HK-2 (cell line): ENCODE results near the gene ZBTB20.
A peak's percentile ranks its signal among the peaks of the same experiment; 100 is the strongest.

ENCODE experiments used
- DNase-seq: peaks from one replicate; pipeline ENCODE4 v3.0.0-alpha.2; 2018; ENCODE audit not compliant: unreplicated experiment

The ZBTB20 gene

DNA sequence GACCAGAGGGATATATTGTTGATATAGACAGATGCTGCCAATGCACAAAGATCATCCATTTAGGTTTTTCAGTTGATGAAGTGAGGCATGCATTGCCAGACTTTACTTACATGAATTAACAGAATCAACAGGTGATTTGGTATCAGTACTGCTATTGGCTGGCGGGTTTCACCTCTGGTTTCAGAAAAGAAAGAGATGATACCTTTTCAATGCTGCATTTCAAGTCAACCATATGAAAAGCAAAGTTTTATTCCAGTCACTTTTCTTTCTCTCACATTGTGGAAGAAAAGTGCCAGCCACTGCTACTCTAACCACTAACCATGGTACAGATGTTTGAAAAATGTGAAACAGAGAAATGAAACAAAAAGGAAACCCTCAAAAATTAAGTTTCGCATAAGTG, 564.2 kb downstream of the ZBTB20 start:
- no peak for DNase-seq

DNA sequence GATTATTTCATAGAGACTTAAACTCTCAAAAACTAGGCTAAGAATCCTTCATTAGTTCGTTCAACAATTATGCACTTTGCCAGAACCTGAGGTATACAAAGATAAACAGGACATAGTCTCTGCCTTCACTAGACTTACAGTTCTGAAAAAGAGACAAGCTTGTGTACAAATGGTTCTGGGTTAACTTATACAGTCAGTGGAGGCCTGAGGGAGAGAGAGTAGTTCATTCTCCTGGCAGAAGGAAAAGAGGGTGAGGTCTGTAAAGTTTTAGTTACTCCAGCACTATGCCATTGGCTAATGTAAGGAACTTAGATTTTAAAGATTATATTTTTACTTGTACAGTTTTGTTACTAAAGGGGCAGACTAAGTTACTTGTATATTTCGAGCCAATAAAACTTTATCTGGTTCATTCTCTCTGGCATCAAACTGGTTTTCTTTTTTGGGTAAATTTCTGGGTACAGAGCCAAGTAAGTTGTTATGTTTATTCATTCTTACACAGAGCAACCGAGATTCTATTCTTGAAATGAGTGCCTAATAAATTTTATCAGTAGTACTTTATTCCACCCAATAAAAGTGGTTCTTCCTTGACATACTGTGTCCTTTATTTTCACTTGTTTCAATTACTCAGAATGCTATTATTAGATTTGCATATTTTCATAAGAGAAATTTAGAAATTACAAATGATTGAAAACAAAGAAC, 574.6 kb downstream of the ZBTB20 start:
- DNase-seq = no peak

DNA sequence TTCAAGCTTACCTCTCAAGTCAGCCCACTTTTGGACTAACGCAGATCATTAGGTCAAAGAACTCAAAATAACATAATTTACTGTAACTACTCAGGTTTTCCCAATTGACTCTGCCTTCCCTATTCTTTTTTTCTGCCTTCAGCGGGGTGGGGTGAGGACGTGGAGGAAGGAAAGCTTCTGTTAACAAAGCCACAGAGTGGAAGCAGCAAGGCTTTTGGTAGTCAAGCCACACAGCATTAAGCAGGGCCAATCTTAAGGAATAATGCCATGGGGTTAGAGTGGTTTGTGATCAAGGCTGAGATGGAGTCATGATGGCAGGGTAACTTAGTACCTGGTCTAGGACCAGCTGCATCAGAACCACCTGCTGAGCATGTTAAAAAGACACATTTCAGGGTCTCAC, 575.7 kb downstream of the ZBTB20 start:
- DNase-seq = no peak

DNA sequence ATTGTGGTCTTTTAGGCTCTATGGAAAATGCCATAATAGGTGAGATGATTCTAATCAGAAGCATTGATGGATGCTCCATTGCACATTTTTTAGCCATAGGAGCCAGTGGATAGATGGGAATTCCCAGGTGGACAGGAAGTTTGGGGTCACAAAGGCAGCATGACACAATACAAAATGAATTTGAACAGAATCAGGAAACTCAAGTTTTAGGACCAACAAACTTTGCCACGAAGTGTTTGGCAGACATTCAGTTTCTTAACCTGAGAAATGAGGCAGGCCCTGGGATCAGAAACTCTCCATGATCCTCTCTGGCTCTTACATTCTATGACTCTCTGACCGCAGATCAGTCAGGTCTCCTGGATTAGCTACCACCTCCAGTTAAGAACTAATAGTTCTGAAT, 577.9 kb downstream of the ZBTB20 start:
- peak; percentile 36 for DNase-seq

DNA sequence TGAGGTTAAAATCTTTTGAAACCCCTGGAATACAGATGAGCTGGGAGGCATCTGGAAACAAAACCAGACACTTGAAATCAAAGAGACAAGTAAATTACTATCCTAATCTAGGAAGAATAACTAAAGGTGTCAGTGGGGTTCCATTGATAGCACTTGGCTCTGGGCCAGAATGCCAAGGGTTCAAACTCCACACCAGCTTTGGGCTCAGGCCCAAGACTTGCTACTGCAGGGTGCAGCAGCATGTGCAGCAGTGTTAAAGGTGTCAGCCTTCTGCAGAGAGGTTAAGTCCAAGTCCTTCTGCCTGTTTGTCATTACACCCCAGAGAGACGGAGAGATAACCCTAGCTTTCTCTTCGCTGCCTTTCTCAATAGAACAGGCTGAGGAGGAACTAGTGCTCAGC, 579.3 kb downstream of the ZBTB20 start:
- DNase-seq = no peak

DNA sequence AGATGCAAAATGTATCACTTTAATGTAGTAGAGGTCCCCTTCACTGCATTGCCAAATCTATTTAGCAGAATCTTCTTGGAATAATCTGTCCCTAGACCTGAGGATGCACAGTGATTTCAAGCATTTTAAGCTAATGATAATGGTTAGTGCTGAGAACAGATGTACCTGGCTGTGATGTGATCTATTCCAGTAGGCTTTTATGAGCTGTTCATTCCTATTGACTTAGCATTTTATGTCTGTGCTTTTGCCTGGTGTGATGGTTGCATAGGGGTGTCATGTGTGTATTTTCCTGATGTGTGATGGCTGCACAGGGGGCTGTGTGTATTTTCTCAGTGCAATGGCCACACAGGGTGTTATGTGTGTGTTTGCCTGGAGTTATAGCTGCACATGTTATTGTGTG, 580.3 kb downstream of the ZBTB20 start:
- DNase-seq = no peak

DNA sequence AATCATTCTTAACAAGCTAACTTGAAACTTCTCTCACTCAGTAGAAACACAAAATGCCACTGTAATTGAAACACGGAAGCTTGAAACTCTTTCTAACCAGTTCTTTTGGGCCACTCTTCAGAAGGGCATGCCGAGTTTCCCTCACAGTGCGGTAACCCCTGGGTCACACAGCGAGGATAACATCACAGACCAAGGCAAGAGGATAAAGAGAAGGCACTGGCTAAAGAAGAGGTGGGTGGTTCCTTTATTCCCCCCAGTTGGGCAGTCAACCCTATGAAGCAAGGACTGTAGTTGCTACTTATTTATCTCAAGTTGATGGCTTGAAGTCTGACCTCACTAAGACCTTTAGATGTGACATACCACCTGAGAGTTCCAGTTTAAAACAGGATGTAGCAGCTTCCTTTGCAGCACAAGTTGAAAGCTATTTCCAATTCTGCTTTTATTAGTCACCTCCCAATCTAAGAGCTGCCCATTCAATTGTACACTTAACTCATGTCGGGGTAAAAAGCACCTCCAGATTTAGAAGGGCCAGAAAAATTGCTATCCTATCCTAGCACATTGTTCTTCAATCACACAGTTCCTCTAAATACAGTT, 580.8 kb downstream of the ZBTB20 start:
- no peak for DNase-seq

DNA sequence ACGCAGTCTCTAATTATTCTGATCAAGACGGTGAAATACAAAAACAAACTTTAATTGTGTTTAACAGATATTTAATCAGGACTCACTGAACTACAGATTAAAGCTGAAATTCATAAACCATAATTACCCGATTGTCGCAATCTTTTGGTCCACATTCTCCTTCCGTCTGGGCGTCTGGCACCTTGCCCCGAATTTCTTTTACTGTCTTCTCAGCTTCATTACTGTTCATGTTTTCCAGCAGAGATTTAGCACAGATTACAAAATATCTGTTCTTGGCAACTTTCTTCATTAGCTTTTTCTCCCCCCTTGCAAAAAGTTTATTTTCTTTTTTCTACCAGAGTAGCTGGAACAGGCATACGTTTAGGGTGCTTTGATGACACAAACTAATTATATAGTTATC, 581.9 kb downstream of the ZBTB20 start:
- DNase-seq = no peak

DNA sequence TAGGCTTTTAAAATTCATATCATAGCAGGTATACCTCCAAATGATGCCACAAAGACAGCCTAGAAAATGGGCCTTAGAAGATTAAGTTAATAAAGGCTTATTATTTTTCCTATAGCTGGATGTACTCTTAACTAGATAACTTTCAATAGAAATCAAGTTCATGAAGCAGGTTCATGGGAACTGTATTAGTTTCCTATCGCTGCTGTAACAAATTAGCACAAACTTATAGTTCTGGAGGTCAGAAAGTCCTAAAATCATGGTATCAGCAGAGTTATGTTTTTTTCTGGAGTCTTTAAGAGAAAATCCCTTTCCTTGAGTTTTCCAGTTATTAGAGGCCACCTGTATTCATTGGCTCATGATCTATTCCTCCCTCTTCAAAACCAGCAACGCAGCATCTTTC, 583.4 kb downstream of the ZBTB20 start:
- no peak for DNase-seq

DNA sequence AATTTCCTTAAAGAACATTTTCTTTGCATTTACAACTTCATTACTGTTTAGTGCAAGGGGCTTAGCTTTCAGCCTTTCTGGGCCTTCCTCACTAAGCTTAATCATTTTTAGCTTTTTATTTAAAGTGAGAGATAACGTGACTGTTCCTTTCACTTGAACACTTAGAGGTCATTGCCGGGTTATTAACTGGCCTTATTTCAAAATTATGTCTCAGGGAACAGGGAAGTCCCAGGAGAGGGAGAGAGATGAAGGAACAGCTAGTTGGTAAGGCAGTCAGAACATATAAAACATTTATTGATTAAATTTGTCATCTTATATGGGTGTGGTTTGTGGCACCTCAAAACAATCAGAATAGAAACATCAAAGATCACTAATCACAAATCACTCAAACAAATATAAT, 584.5 kb downstream of the ZBTB20 start:
- no peak for DNase-seq

DNA sequence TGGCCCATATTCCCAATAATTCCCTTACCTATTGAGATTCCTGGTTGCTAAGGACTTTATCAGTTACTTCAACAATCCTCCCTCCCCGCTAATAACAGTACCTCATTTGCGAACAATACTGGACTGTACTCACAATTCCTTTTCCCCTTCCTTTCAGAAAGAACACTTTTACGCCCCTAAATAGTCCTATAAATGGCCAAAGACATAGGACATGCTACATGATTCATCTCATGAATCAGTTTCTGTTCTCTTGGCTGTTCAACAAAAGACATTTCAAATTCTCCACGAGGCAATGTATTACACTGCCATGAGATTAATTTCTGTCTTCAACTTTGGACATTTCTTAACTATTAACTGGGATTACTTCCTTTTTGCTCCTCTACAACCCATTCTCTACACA, 588.8 kb downstream of the ZBTB20 start:
- no peak for DNase-seq

DNA sequence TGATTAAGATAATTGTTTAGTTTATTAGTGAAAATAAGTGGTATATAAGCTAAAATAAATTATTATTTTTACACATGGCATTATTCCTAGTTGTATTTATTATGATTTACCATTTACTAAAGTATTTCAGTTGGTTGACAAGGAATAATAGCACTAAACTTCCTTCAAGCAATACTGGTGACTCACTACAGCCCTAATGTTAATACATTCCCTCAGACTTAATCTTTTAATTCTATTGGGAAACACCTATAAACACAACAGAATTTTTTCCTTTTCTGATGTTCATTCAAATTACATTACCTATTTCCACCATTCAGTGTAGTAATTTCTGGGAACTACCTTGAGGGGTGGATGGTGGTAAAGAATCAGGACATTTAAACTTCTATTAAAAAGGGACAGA, 589.3 kb downstream of the ZBTB20 start:
- DNase-seq = no peak

DNA sequence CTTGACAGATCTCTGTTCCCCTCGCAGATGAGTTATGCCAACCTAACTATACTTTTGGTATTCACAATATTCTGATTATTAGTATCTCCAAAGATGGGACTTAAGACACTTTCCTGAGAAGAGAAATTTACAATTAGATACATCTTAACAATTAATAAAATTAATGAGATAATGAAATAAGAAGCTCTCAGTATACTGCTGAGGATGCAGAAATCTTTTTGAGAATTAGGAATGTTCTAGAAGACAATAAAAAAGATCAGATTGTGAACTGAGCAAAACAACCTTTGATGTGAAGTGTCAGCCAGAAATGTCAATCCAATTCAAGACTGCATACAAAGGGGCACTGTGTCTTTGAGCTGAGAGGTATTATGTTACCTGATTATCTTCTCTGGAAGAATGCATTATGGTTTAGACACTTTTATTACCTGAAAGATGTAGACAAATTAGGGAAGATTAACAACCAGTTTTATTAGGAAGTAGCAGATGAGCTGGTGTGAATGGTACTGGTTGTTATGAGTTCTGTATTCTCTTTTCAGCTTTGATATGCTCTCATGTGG, 590.4 kb downstream of the ZBTB20 start:
- DNase-seq = no peak

DNA sequence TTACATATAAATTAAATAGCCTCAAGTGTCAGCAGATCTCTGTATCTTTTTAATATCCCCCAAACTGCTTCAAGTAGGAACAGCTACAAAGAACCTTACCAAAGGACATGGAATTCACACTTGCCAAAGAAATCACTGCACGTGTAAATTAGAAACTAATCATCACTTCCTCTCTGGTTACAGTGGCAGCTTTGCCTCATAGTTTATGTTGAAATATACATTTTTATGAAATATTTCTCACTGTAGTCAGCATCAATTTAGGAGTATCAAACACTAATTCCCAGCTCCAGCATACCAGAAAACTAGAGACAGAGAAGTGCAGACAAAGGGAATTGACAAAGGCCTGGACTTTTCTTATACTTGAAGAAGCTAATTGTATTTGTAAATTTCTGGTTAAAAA, 592.4 kb downstream of the ZBTB20 start:
- no peak for DNase-seq

DNA sequence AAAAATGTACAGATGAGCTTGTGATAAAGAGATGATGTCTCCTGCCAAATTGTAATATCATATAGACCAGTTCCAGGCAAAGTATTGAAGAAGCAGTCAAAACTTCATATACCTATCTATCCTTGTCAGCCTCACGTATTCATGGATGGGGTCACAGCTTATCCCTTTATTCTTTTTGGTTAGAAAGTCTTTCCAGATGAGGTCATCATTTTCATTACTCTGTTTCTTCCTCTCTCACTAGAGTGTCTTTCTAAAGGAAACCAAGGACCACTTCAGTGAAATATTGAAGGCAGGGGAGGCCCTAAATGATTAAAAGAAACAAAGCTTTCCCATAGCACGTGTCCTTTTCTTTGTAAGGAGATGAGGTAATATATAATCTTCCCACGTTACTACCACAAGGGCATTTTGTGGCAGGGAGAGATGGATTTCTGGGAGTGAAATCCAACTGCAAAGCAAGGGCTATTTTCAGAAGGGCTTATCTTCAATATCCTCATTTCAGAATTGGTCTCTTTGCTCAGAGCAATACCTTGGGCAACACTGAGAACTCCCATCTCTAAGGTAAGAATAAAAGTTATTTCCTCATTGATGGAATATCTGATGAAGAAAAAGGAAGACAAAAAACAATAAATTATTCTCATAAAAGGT, 593.0 kb downstream of the ZBTB20 start:
- DNase-seq = no peak

DNA sequence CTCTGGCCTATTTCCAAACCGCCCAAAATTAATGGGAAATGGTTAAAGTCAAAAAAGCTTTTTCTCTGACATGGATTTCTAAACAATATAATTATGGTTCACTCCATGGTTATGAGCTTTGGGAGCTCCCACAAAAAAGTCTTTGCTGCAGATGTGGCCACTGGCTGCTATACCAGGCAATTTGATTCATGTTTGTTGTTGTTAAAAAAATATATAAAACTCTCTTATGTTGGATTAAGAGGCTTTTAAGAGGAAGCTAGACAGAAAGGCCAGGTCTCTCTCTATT, 594.6 kb downstream of the ZBTB20 start:
- no peak for DNase-seq

DNA sequence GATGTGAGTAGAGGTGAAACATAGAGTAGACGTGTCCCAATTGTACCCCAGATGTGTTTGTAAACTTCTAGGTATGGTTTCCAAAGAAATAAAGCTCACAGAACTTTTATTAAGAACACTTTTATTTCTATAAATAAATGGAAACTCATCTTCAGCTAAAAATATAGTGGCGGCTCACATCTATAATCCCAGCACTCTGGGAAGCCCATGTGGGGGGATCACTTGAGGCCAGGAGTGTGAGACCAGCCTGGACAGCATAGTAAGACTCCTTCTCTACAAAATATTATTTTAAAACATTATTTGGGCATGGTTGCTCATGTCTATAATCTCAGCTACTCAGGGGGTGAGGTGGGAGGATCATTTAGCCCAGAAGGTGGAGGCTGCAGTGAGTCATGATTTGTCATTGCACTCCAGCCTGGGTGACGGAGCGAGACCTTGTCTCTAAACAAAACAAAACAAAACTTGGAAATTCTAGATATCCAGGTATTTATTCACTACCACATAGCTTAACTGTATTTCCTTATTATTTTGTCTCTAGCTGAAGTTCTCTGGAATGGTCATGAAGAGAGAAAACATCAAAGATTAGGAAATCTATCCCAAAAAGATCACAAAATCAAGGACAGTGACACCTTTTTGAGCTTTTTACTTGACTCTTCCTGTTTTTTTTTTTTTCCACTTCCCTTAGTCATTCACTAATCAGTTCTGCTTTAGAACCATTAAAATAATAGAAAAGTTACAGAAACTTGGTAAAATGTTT, 595.1 kb downstream of the ZBTB20 start:
- peak; percentile 64 for DNase-seq

DNA sequence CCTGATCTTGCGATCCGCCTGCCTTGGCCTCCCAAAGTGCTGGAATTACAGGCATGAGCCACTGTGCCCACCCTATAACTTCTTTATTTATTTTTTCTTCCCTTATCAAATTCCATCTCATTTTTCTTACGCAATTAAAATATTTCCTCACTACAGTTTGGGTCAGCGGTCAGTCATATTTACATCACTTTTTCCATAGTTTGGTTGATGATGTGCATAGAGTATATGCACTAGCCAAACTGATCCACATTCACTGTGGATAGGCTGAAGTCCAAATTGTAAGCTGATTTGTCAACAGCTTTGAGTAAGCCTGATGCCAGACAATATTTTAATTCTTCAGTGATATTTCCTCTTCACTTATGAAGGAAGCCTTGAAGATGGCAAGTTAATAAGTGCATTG, 596.9 kb downstream of the ZBTB20 start:
- no peak for DNase-seq

DNA sequence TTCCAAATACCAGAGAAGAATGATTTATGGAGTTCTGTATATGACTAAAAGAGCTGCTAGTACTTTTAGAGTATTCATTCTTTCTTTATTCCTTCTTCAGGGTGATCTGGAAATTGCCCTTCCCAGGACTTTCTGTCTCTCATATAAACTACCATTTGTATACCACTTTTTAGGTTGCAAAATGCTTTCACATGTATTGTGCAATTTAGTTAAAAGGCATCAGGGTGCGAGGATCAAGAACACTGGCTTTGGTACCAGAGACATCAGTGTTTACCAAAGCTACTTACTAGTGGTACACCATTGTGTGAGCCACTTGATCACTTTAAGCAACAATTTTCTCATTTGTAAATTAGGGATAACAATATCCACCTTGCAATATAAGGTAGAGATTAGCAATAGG, 601.9 kb downstream of the ZBTB20 start:
- no peak for DNase-seq

DNA sequence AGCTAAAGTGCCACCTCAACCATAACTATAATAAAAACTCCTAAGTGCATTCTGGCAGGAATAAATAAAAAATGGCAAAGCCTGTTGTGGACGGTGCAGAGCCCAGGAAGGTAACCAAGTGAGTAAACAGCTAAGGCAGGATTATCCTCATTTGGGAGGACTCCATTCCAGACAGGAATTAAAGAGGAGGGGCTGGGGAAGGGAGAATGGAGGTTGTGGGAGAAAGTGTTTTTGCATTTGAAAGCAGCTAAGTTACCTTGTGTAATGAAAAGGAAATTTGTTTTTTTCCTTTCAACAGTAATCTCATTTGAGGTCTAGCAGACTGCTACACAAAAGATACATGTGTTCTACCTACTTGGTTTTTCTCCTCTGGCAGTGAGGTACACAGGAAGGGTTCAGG, 604.7 kb downstream of the ZBTB20 start:
- no peak for DNase-seq

DNA sequence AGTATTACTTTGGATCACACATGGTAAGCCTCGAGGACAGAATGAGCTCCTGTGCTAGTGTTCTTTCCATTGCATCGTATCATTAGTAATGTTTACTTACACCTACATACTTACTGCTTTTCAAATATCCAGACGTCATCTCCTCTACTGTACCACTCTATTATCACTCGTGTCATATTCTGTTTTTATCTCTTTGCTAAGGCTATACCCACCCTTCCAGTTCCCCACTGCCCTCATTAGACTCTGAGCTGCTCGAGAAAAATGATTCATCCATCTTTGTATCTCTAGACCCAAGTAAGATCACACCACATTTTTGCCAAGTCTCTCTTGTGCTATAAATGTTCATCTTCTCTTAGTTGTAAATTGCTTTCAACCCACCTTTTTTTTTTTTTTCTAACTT, 607.6 kb downstream of the ZBTB20 start:
- DNase-seq = no peak

DNA sequence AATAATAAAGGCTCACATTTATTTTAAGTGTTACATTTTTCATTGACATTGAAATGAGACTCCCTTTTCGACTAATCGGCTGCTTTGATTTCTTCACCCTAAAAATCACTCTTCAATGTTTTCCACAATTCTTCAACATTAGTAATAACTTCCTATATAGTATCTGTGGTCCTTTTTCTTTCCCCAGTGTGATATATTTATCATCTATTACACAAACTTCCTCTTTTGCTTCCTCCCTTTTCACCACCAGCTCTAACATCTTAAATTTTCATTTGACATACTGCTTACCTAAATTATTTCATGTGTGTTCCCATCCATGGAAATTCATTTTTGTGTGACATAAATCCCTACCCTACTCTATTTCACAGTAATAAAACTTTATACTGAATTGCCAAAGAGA, 608.9 kb downstream of the ZBTB20 start:
- DNase-seq = no peak

DNA sequence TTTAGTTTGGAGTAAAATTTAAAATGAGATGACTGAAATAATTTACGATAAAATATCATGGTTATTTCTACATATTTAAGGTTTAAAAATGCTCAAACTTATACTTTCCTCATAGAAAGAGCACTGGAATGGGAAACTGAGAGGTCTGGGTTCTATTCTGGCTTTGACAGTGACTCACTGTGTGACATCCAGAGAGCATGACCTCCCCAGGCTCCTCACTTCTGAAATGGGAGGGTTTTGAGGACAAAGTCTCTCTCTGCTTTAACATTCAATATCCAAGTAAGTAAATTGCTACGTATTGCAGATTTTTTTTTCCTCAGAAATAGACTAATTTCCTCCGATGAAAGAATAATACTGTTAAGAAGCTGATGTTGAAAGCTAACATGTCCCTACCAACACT, 618.6 kb downstream of the ZBTB20 start:
- no peak for DNase-seq
